GM21717 (cell line): Measurements from ENCODE around the gene SMAD1.
A peak's percentile ranks its signal among the peaks of the same experiment; 100 is the strongest.
"Not testable (repeated sequence)": the region's sequence is repeated elsewhere in the genome, so short reads cannot be mapped to it uniquely, and the experiment has no call there.

Source experiments
- ATAC-seq: cut with Tn5 transposase; IDR thresholded peaks from one replicate; pipeline ENCODE4 v1.9.1; 2021; ENCODE audit warnings: mild to moderate bottlenecking, moderate library complexity; ENCODE audit not compliant: unreplicated experiment

Gene SMAD1

GRCh38 chr4:145554691-145555090 lies 73.0 kb downstream of the SMAD1 start:
- no peak for ATAC-seq

- peak; percentile 88 for ATAC-seq
Observed at GRCh38 chr4:145557720-145558119, 76.1 kb downstream of the SMAD1 start.

- ATAC-seq, result no peak
Observed at GRCh38 chr4:145563293-145563985, 81.8 kb downstream of the SMAD1 start.

- ATAC-seq, result no peak
Observed at GRCh38 chr4:145564540-145564939, 82.9 kb downstream of the SMAD1 start.

GRCh38 chr4:145565328-145565727 lies 83.7 kb downstream of the SMAD1 start:
- no peak for ATAC-seq

- no peak for ATAC-seq
Observed at GRCh38 chr4:145566086-145566708, 84.5 kb downstream of the SMAD1 start.

GRCh38 chr4:145566768-145567167 lies 85.1 kb downstream of the SMAD1 start:
- no peak for ATAC-seq

GRCh38 chr4:145567516-145567915 lies 85.9 kb downstream of the SMAD1 start:
- ATAC-seq, result no peak

- not testable (repeated sequence) for ATAC-seq
Observed at GRCh38 chr4:145574546-145574945, 92.9 kb downstream of the SMAD1 start.

GRCh38 chr4:145580906-145581305 lies 99.3 kb downstream of the SMAD1 start:
- no peak for ATAC-seq

- no peak for ATAC-seq
Observed at GRCh38 chr4:145583191-145584055, 101.8 kb downstream of the SMAD1 start.

GRCh38 chr4:145587088-145587754 lies 105.6 kb downstream of the SMAD1 start:
- no peak for ATAC-seq

GRCh38 chr4:145589381-145589780 lies 107.7 kb downstream of the SMAD1 start:
- ATAC-seq, result not testable (repeated sequence)

GRCh38 chr4:145589916-145590702 lies 108.5 kb downstream of the SMAD1 start:
- ATAC-seq, result no peak

- no peak for ATAC-seq
Observed at GRCh38 chr4:145602129-145602760, 120.6 kb downstream of the SMAD1 start.

GRCh38 chr4:145605941-145606340 lies 124.3 kb downstream of the SMAD1 start:
- ATAC-seq, result no peak
